ENCODE data around the gene GTF3C4. TPM values are rescaled to one million over a fixed set of nuclear protein-coding genes. Genes with fewer than 3 reads are reported as not detected.

Gene GTF3C4
- total and polyA plus RNA-seq, 2 of the 13 experiments (the other 11 are each of a cell fraction or from before 2014, with no cell fraction given), result 2.6 to 12.9 TPM

DNA sequence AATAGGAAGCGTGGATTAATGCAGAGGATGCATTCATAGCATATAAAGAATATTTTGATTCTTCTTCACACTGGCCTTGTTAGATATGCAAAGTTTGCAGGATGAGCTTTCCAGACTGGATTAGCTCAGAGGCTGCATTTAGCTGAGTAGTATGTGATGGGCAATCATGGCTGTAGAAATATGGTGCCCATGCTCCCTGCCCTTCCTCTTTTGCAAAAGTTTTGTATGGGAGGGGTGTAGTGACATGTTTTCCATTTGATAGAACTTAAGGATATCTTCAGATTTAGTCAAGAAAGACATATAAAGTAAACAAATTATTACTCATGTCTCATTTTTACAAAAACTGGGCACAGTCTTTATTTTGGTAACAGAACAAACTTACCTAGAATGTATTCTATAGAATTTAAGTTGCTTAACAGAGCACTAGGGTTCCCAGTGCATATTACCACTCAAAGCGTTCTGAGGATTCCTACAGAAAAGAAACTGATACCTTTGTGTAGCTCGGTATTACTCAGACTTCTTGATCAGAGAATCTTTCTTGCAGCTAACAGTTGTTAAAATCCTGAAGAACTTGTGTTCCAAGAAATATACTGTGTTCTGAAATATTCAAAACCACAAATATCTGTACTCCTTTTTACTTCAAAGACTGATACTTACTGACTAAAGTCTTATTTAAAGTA lies 9.8 kb downstream of the GTF3C4 start (continued):
- TF ChIP-seq ZNF724P (CRISPR knock-in tag; IDR thresholded peaks at IDR 0.05; ENCODE audit: borderline replicate concordance) (no peak), NRL (CRISPR knock-in tag; IDR thresholded peaks at IDR 0.05; ENCODE audit: borderline replicate concordance) (no peak), ZNF33A (CRISPR knock-in tag; IDR thresholded peaks at IDR 0.05; ENCODE audit: borderline replicate concordance) (no peak), ZFP36 (IDR thresholded peaks at IDR 0.05; ENCODE audit: borderline replicate concordance, low read depth, low read length, partially characterized antibody) (no peak), ZNF317 (CRISPR knock-in tag; IDR thresholded peaks at IDR 0.05) (no peak), TSC22D2 (CRISPR knock-in tag; IDR thresholded peaks at IDR 0.05; ENCODE audit: borderline replicate concordance) (no peak), ZNF567 (CRISPR knock-in tag; IDR thresholded peaks at IDR 0.05; ENCODE audit: borderline replicate concordance) (no peak), NFATC3 (CRISPR knock-in tag; IDR thresholded peaks at IDR 0.05) (no peak), YEATS2 (CRISPR knock-in tag; IDR thresholded peaks at IDR 0.05; ENCODE audit: borderline replicate concordance) (no peak), POLR2A (IDR thresholded peaks at IDR 0.05; ENCODE audit: insufficient read depth in 1 of 2, low read depth in 2 of 2, low read length in 2 of 2) (no peak)
- TF ChIP-seq, protein P1, sequence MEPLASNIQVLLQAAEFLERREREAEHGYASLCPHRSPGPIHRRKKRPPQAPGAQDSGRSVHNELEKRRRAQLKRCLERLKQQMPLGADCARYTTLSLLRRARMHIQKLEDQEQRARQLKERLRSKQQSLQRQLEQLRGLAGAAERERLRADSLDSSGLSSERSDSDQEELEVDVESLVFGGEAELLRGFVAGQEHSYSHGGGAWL (CRISPR knock-in tag; IDR thresholded peaks at IDR 0.05), result no peak

DNA sequence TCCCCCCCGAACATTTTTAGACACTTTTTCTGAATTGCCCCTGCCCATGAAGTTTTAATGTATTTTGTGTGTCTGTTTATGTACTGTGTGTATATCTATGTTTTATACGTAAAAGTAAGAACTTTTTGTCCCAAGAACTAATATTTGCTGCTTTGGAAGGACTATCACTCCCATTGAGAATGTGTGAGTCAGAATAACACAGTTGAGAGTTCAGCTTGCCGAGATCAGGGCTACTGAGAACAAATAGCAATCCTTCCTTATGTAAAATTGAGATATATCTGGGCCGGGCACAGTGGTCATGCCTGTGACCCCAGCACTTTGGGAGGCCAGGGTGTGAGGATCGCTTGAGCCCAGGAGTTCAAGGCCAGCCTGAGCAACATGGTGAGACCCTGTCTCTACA lies 11.3 kb downstream of the GTF3C4 start:
- no peak overlapping the region for H3K4me2 ChIP-seq (ENCODE audit: low read depth, low read length)
- peaks cover 30 to 65% of the 10 kb centered on the region in 2 experiments for H3K36me3 ChIP-seq (replicated peaks in 1 of 2; ENCODE audit: control insufficient read depth in 1 of 2, insufficient read depth in 2 of 2, low read length in 2 of 2)
- no peak overlapping the region for H3K27ac ChIP-seq (ENCODE audit: extremely low read length, insufficient read depth, low read length)
- no TSS peak for BruUV-seq (replicated peaks)
- TF ChIP-seq ZNF354B (CRISPR knock-in tag; IDR thresholded peaks at IDR 0.05) (no peak), RFX3 (CRISPR knock-in tag; IDR thresholded peaks at IDR 0.05) (no peak), ZNF34 (CRISPR knock-in tag; IDR thresholded peaks at IDR 0.05; ENCODE audit: borderline replicate concordance) (no peak), EEA1 (CRISPR knock-in tag; IDR thresholded peaks at IDR 0.05; ENCODE audit: borderline replicate concordance) (no peak), POLR2AphosphoS2 (IDR thresholded peaks at IDR 0.05; ENCODE audit: low read depth, low read length) (no peak)
- TF ChIP-seq, protein P2, sequence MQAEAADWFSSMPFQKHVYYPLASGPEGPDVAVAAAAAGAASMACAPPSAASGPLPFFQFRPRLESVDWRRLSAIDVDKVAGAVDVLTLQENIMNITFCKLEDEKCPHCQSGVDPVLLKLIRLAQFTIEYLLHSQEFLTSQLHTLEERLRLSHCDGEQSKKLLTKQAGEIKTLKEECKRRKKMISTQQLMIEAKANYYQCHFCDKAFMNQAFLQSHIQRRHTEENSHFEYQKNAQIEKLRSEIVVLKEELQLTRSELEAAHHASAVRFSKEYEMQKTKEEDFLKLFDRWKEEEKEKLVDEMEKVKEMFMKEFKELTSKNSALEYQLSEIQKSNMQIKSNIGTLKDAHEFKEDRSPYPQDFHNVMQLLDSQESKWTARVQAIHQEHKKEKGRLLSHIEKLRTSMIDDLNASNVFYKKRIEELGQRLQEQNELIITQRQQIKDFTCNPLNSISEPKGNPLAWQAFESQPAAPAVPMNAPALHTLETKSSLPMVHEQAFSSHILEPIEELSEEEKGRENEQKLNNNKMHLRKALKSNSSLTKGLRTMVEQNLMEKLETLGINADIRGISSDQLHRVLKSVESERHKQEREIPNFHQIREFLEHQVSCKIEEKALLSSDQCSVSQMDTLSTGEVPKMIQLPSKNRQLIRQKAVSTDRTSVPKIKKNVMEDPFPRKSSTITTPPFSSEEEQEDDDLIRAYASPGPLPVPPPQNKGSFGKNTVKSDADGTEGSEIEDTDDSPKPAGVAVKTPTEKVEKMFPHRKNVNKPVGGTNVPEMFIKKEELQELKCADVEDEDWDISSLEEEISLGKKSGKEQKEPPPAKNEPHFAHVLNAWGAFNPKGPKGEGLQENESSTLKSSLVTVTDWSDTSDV (CRISPR knock-in tag; IDR thresholded peaks at IDR 0.05), result no peak
- TF ChIP-seq, protein P3, sequence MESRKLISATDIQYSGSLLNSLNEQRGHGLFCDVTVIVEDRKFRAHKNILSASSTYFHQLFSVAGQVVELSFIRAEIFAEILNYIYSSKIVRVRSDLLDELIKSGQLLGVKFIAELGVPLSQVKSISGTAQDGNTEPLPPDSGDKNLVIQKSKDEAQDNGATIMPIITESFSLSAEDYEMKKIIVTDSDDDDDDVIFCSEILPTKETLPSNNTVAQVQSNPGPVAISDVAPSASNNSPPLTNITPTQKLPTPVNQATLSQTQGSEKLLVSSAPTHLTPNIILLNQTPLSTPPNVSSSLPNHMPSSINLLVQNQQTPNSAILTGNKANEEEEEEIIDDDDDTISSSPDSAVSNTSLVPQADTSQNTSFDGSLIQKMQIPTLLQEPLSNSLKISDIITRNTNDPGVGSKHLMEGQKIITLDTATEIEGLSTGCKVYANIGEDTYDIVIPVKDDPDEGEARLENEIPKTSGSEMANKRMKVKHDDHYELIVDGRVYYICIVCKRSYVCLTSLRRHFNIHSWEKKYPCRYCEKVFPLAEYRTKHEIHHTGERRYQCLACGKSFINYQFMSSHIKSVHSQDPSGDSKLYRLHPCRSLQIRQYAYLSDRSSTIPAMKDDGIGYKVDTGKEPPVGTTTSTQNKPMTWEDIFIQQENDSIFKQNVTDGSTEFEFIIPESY (CRISPR knock-in tag; IDR thresholded peaks at IDR 0.05), result no peak
- H3K4me3 ChIP-seq (replicated peaks in 1 of 3; ENCODE audit: insufficient read depth in 1 of 3, low read depth in 2 of 3, low read length in 3 of 3), result no peak overlapping the region
- WGBS (ENCODE audit: low lambda C conversion rate), result 87% methylated on average over 5 of the region's 5 CpGs
- in situ Hi-C loops (cut with HindIII; ENCODE audit: extremely low pct_ligation_motif_present, low pct_unique_long_range_greater_than_20kb) (no loop called here), intact Hi-C loops (cut with micrococcal nuclease; ENCODE audit: unreplicated experiment) (no loop called here)
- H3K27me3 ChIP-seq (ENCODE audit: control insufficient read depth in 1 of 2, insufficient read depth in 2 of 2, low read length in 2 of 2), result no peaks in the 10 kb centered on the region
- no peaks in the 10 kb centered on the region for H3K9me3 ChIP-seq (ENCODE audit: low read length)
- ATAC-seq (no peak), DNase-seq (ENCODE audit: low spot score) (no peak), FAIRE-seq (no peak)
- H3K4me1 ChIP-seq (ENCODE audit: insufficient read depth, low read length), result no peaks in the 10 kb centered on the region
- ChIA-PET CTCF (ENCODE audit: low intra/inter-chr PET ratio, low total read pairs) (no interaction called here), POLR2A (interaction anchor here (2.1 kb wide), 1 partner anchor 12 kb away, joined by 7 read pairs; the partner anchor contains the start of genes DDX31 and GTF3C4)
- H3K9ac ChIP-seq (ENCODE audit: insufficient read depth, low read depth, low read length), result no peak overlapping the region
- peaks cover 28% of the 10 kb centered on the region for H3K79me2 ChIP-seq (ENCODE audit: insufficient read depth, low read length)
- H4K20me1 ChIP-seq (ENCODE audit: insufficient read depth, low read length), result peaks cover 9% of the 10 kb centered on the region; the same call in 1 of the 2 replicates
- no peak overlapping the region for H2AFZ ChIP-seq (ENCODE audit: low read length)
